NCI-H526 (cell line): ENCODE measurements around the gene LCP2.

Experiments used
- DNase-seq, 2 experiments: peaks; one replicate each; lab custom pipeline; 2025; lab: John Stamatoyannopoulos, UW

Gene LCP2

GRCh38 chr5:170297589-170298462 is at the start of gene LCP2:
Gene LCP2, minus strand, starts transcription at chr5:170297777. Its CDS starts 166 bp downstream, at chr5:170297611.
- no peak for DNase-seq

GRCh38 chr5:170347022-170347567 is 49.5 kb upstream of the LCP2 start:
- no peak for DNase-seq

GRCh38 chr5:170345971-170346370 is 48.4 kb upstream of the LCP2 start:
- DNase-seq, result no peak

GRCh38 chr5:170343177-170343576 is 45.6 kb upstream of the LCP2 start:
- no peak for DNase-seq

GRCh38 chr5:170342153-170342725 is 44.7 kb upstream of the LCP2 start:
- no peak for DNase-seq

- DNase-seq, result no peak
Measured at GRCh38 chr5:170341545-170341944, 44.0 kb upstream of the LCP2 start.

GRCh38 chr5:170339780-170340167 is 42.2 kb upstream of the LCP2 start:
- no peak for DNase-seq

- DNase-seq, result peak in 1 of 2 experiments; percentile 40
Measured at GRCh38 chr5:170338933-170339779, 41.6 kb upstream of the LCP2 start.

GRCh38 chr5:170338291-170338690 is 40.7 kb upstream of the LCP2 start:
- no peak for DNase-seq

GRCh38 chr5:170337045-170337733 is 39.6 kb upstream of the LCP2 start:
- DNase-seq, result no peak

- no peak for DNase-seq
Measured at GRCh38 chr5:170336065-170336464, 38.5 kb upstream of the LCP2 start.

GRCh38 chr5:170334626-170335025 is 37.0 kb upstream of the LCP2 start:
- DNase-seq, result no peak

- no peak for DNase-seq
Measured at GRCh38 chr5:170333161-170333910, 35.8 kb upstream of the LCP2 start.

- DNase-seq, result no peak
Measured at GRCh38 chr5:170332058-170332457, 34.5 kb upstream of the LCP2 start.

- DNase-seq, result no peak
Measured at GRCh38 chr5:170330568-170331054, 33.0 kb upstream of the LCP2 start.

- DNase-seq, result no peak
Measured at GRCh38 chr5:170329524-170329923, 31.9 kb upstream of the LCP2 start.

GRCh38 chr5:170327829-170328228 is 30.3 kb upstream of the LCP2 start:
- no peak for DNase-seq

- no peak for DNase-seq
Measured at GRCh38 chr5:170327168-170327567, 29.6 kb upstream of the LCP2 start.

- no peak for DNase-seq
Measured at GRCh38 chr5:170319301-170319700, 21.7 kb upstream of the LCP2 start.

- no peak for DNase-seq
Measured at GRCh38 chr5:170317499-170317898, 19.9 kb upstream of the LCP2 start.

- no peak for DNase-seq
Measured at GRCh38 chr5:170316937-170317336, 19.4 kb upstream of the LCP2 start.
